HL-60 (cell line): ENCODE measurements around the gene FGF22.

Experiments
- DNase-seq, 2 experiments: peaks; one replicate each; pipeline ENCODE4 v3.0.0-alpha.2; 2010 to 2020; ENCODE audit warnings: low read depth in 1 of 2, low spot score in 1 of 2
- H3K27ac ChIP-seq: fragments of 250-450 bp; sonication (Bioruptor Pico); replicated peaks from 2 replicates; pipeline ENCODE4 v1.5.1; 2020; ENCODE audit warnings: mild to moderate bottlenecking, moderate library complexity
- H3K27me3 ChIP-seq: fragments of 250-450 bp; sonication (Bioruptor Pico); 2 replicates; pipeline ENCODE4 v1.5.1; 2021; ENCODE audit warnings: mild to moderate bottlenecking, moderate library complexity; ENCODE audit not compliant: insufficient read depth, poor library complexity, severe bottlenecking
- H3K4me3 ChIP-seq: replicated peaks from 2 replicates; pipeline ENCODE4 v1.5.1; 2011; ENCODE audit warnings: mild to moderate bottlenecking, control low read depth, low read length; ENCODE audit not compliant: insufficient read depth
- GABPA ChIP-seq: IDR thresholded peaks from 2 replicates; pipeline ENCODE4 v1.6.1; 2012; ENCODE audit warnings: low read depth
- POLR2AphosphoS5 ChIP-seq: IDR thresholded peaks from 2 replicates; pipeline ENCODE4 v1.6.1; 2012; ENCODE audit warnings: low read depth
- SPI1 ChIP-seq: IDR thresholded peaks from 2 replicates; pipeline ENCODE4 v1.6.1; 2012; ENCODE audit warnings: low read depth, mild to moderate bottlenecking, borderline replicate concordance
- TF ChIP-seq, protein P1 (sequence below): IDR thresholded peaks from one replicate; pipeline ENCODE4 v1.5.1; 2011; ENCODE audit warnings: low read length, control low read depth, inconsistent platforms; ENCODE audit not compliant: insufficient read depth
- TF ChIP-seq, protein P2 (sequence below): IDR thresholded peaks from 2 replicates; pipeline ENCODE4 v1.6.1; 2012; ENCODE audit warnings: low read depth; ENCODE audit not compliant: insufficient replicate concordance

FGF22 gene

DNA sequence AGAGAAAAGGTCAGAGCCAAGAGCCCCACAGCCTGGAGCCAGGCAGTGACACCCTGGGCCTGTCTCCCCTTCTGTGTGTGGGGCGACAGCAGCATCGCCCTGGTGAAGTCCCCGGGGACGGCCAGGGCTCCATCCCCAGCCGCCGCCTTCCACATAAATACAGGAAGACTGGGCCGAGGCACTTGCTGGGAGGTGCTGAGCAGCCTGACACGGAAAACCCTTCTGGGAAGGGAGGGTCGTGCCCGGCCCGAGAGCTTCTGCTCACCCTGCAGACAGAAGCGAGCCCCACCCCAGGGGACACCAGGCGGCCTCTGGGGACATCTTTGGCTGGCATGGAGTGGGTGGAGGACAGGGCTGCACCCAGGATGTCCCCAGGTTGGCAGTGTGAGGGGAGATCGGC lies 5.1 kb downstream of the FGF22 start:
- Histone ChIP-seq H3K4me3 (no peak overlapping the region), H3K27ac (no peak overlapping the region), H3K27me3 (no peaks in the 10 kb centered on the region)
- TF ChIP-seq SPI1 = no peak
- TF ChIP-seq GABPA = no peak
- TF ChIP-seq, protein P1, sequence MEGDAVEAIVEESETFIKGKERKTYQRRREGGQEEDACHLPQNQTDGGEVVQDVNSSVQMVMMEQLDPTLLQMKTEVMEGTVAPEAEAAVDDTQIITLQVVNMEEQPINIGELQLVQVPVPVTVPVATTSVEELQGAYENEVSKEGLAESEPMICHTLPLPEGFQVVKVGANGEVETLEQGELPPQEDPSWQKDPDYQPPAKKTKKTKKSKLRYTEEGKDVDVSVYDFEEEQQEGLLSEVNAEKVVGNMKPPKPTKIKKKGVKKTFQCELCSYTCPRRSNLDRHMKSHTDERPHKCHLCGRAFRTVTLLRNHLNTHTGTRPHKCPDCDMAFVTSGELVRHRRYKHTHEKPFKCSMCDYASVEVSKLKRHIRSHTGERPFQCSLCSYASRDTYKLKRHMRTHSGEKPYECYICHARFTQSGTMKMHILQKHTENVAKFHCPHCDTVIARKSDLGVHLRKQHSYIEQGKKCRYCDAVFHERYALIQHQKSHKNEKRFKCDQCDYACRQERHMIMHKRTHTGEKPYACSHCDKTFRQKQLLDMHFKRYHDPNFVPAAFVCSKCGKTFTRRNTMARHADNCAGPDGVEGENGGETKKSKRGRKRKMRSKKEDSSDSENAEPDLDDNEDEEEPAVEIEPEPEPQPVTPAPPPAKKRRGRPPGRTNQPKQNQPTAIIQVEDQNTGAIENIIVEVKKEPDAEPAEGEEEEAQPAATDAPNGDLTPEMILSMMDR = no peak
- TF ChIP-seq POLR2AphosphoS5 = no peak
- TF ChIP-seq, protein P2, sequence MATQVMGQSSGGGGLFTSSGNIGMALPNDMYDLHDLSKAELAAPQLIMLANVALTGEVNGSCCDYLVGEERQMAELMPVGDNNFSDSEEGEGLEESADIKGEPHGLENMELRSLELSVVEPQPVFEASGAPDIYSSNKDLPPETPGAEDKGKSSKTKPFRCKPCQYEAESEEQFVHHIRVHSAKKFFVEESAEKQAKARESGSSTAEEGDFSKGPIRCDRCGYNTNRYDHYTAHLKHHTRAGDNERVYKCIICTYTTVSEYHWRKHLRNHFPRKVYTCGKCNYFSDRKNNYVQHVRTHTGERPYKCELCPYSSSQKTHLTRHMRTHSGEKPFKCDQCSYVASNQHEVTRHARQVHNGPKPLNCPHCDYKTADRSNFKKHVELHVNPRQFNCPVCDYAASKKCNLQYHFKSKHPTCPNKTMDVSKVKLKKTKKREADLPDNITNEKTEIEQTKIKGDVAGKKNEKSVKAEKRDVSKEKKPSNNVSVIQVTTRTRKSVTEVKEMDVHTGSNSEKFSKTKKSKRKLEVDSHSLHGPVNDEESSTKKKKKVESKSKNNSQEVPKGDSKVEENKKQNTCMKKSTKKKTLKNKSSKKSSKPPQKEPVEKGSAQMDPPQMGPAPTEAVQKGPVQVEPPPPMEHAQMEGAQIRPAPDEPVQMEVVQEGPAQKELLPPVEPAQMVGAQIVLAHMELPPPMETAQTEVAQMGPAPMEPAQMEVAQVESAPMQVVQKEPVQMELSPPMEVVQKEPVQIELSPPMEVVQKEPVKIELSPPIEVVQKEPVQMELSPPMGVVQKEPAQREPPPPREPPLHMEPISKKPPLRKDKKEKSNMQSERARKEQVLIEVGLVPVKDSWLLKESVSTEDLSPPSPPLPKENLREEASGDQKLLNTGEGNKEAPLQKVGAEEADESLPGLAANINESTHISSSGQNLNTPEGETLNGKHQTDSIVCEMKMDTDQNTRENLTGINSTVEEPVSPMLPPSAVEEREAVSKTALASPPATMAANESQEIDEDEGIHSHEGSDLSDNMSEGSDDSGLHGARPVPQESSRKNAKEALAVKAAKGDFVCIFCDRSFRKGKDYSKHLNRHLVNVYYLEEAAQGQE = no peak
- no peak for DNase-seq

DNA sequence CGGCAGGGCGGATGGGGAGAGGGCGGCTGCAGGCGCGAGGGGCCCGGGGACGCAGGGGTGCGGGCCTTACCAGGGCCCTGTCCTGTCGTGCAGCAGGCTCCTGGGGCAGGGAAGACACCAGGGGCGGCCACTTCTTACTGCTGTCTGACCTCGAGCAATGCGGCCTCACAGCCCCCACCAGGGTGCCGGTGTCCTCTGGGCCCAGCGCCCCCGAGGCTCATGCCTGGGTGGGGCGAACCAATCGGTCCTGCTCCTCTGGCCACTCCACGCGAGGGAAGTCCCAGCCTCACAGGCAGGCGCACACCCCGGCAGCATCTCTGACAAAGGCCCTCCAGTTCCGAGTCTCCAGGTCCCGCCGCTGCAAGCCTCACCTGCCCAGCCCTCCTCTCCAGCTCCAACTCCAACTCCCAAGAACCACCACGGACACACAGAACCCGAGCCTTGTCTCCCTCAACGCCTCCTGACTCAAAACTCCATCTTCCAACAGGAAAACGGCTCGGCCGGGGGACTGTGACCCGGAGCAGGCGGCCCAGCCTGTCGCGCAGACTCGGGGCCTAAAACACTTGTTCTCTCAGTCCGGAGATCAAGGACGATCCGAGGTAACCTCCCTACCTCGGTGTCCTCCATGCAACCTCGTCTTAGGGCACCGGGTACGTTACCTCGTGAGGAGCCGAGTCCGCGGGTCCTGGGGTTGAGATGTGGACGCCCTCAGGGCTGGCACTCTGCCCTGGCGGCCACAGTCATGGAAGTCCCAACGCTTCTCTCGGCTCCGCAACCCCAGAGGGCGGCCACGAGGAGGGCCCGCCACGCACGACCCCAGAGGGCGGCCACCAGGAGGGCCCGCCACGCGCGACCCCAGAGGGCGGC lies 6.5 kb downstream of the FGF22 start:
- no peaks in the 10 kb centered on the region for H3K27me3 ChIP-seq
- no peak for DNase-seq
- no peak overlapping the region for H3K4me3 ChIP-seq
- no peak overlapping the region for H3K27ac ChIP-seq
- TF ChIP-seq POLR2AphosphoS5 (no peak), GABPA (no peak), SPI1 (no peak)
- TF ChIP-seq, protein P1 = no peak
- TF ChIP-seq, protein P2 = no peak

DNA sequence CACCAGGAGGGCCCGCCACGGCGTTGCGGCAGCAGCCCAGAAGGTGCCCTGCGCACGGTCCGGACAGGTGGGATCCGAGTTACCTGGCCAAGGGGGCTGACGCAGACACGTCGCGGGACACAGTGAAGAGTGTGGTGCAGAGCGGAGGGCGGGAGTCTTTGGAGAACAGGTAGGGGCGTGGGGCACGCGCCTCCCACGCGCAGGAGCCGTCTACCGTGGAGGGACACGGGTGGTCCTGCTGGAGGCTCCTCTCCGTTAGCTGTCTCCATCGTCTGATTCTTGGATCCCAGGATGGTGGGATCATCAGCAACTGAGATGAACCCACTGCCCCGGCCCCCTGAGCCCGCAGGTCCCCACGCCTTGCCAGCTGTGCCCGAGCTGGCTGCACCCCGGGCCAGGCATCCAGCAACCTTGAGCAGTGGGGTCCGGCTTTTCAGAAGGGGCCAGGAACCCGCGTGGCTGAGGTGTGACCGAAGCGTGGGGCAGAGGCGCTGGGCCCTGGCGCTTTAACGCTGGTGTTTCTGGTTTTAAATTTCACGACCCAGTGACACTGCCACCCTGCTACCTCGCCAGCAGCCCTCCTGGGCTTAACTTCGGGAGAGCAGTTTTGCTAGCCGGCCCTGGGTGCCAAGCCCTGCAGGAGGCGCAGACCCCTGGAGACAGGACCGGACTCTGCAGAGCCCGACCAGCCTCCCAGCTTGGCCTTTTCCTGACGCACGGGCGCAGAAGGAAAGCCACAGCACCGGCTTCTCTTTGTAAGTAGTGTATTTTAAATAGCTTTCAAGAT lies 7.3 kb downstream of the FGF22 start:
- Histone ChIP-seq H3K27ac (no peak overlapping the region), H3K27me3 (no peaks in the 10 kb centered on the region), H3K4me3 (no peak overlapping the region)
- TF ChIP-seq GABPA (no peak), SPI1 (no peak), POLR2AphosphoS5 (peak; percentile 50)
- TF ChIP-seq, protein P1 = no peak
- TF ChIP-seq, protein P2 = no peak
- no peak for DNase-seq
